Esophagus muscularis mucosa (tissue), 4 donors: Measurements from ENCODE around the gene RALY.

Experiments used
- EP300 ChIP-seq: sonication (generic); formaldehyde crosslinking; IDR thresholded peaks from one replicate; pipeline ENCODE4 v1.6.1; 2017; ENCODE audit warnings: antibody characterized with exemption
- POLR2A ChIP-seq: fragments of 450-650 bp; IDR thresholded peaks from one replicate; pipeline ENCODE4 v1.6.1; 2017; ENCODE audit warnings: antibody characterized with exemption, moderate library complexity, mild to moderate bottlenecking, low read depth
- POLR2AphosphoS5 ChIP-seq, 2 donors: sonication (generic); formaldehyde crosslinking; IDR thresholded peaks; one replicate each; pipeline ENCODE4 v1.6.1; 2017; ENCODE audit warnings: antibody characterized with exemption in 2 of 2
- TF ChIP-seq, protein P1 (sequence below), 3 experiments: fragments of 200-600 bp in 2 of 3; fragments of 450-650 bp in 1 of 3; sonication (generic) in 2 of 3; IDR thresholded peaks; one replicate each; pipeline ENCODE4 v1.5.1; 2017 to 2019; ENCODE audit warnings: antibody characterized with exemption in 3 of 3, mild to moderate bottlenecking in 2 of 3, moderate library complexity in 1 of 3

DNA sequence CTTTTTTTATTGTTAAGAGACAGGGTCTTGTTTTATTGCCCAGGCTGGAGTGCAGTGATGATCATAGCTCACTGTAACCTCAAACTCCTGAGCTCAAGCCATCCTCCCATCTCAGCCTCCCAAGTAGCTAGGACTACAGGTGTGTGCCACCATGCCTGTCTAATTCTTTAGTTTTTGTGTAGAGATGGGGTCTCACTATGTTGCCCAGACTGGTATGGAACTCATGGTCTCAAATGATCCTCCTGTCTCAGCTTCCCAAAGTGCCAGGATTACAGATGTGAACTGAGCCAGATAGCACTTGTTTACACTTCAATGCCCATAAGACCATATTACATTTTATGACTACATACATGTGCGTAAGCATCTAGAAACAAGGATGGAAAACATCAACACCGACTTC lies 100.2 kb downstream of the RALY start:
- TF ChIP-seq POLR2A (no peak), EP300 (no peak), POLR2AphosphoS5 (IDR thresholded peaks at IDR 0.05) (no peak)
- TF ChIP-seq, protein P1, sequence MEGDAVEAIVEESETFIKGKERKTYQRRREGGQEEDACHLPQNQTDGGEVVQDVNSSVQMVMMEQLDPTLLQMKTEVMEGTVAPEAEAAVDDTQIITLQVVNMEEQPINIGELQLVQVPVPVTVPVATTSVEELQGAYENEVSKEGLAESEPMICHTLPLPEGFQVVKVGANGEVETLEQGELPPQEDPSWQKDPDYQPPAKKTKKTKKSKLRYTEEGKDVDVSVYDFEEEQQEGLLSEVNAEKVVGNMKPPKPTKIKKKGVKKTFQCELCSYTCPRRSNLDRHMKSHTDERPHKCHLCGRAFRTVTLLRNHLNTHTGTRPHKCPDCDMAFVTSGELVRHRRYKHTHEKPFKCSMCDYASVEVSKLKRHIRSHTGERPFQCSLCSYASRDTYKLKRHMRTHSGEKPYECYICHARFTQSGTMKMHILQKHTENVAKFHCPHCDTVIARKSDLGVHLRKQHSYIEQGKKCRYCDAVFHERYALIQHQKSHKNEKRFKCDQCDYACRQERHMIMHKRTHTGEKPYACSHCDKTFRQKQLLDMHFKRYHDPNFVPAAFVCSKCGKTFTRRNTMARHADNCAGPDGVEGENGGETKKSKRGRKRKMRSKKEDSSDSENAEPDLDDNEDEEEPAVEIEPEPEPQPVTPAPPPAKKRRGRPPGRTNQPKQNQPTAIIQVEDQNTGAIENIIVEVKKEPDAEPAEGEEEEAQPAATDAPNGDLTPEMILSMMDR (IDR thresholded peaks at IDR 0.05), result no peak
